ENCODE results near the gene SLC17A9. TPM values are rescaled to one million over a fixed set of nuclear protein-coding genes. Genes with fewer than 3 reads are reported as not detected.
A peak's percentile ranks its signal among the peaks of the same experiment; 100 is the strongest.
"Not testable (repeated sequence)": the region's sequence is repeated elsewhere in the genome, so short reads cannot be mapped to it uniquely, and the experiment has no call there.

The SLC17A9 gene
- total RNA-seq, 1 experiment from 2014 or later = 1.2 TPM

GRCh38 chr20:62918831-62919230 is 33.7 kb upstream of the SLC17A9 start:
- in situ Hi-C loops (cut with HindIII; ENCODE audit: low sequenced_read_pairs) = no loop called here
- DNase-seq (ENCODE audit: low spot score) = no peak

- DNase-seq (ENCODE audit: low spot score) = no peak
- in situ Hi-C loops (cut with HindIII; ENCODE audit: low sequenced_read_pairs) = no loop called here
Measured at GRCh38 chr20:62920039-62920645, 32.4 kb upstream of the SLC17A9 start.

DNA sequence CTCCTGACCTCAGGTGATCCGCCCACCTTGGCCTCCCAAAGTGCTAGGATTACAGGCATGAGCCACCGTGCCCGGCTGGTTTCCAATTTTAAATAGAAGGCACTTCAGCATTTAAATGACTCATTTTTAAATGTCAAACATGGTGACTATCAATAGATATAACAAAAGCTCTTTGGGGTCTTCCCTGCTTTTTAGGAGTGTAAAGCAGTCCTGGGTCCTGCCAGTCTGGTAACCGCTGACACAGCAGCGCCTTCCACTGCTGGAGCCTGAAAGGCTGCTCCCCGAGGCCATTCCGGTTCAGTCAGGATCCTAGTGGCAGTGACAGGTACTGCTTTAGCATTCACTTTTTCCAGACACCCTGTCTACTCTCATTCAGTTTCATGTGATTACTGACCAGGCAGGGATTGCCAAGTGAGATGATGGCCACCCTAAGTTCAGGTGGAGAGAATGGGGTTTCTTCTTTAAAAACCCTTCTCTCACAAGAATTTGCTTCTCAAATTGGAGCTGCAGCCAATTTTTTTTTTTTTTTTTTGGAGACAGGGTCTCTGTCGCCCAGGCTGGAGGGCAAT is 31.3 kb upstream of the SLC17A9 start:
- in situ Hi-C loops (cut with HindIII; ENCODE audit: low sequenced_read_pairs) = no loop called here

DNA sequence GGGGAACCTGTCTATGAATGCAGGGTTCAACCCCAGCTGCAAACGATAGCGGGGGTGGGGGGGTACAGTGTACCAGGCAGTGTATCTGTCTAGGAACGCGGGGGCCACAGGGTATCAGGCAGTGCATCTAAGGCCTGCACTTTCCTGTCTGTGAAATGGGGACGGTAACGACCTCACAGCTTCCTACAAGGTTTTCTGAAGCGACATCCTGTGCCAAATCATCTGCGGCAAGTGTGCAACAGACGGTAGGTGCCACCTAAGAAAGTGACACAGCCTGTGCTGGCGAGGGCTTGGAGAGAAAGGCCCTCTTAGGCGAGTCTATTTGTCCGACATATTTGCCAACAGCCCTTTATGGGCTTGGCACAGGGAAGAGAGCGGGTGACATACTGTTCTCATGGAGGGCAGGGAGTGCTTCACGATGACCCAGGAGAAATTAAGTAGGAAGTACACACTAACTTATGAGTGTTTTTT is 30.0 kb upstream of the SLC17A9 start:
- no peak for DNase-seq (ENCODE audit: low spot score)
- in situ Hi-C loops (cut with HindIII; ENCODE audit: low sequenced_read_pairs) = no loop called here

More for the DNA sequence above, 31.3 kb upstream of the SLC17A9 start:
- DNase-seq (ENCODE audit: low spot score) = peak; percentile 59

DNA sequence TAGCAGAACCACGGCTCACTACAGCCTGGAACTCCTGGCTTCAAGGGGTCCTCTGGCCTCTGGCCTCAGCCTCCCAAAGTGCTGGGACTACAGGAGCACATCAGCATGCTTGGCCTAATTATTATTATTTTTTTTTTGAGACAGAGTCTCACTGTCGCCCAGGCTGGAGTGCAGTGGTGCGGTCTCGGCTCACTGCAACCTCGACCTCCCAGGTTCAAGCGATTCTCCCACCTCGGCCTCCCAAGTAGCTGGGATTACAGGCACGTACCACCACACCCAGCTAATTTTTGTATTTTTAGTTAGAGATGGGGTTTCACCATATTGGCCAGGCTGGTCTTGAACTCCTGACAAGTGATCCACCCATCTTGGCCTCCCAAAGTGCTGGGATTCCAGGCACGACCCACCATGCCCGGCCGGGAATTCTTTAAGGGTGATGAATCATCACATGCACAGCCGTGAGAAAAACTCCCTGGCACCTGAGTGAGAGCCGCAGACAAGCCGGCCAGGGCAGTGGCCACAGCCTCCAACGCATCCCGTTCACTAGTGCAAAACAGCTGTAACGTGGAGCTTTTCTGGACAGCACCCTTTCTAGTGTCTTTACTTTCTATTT is 29.3 kb upstream of the SLC17A9 start:
- DNase-seq (ENCODE audit: low spot score); in situ Hi-C loops (cut with HindIII; ENCODE audit: low sequenced_read_pairs): not testable (repeated sequence)

DNA sequence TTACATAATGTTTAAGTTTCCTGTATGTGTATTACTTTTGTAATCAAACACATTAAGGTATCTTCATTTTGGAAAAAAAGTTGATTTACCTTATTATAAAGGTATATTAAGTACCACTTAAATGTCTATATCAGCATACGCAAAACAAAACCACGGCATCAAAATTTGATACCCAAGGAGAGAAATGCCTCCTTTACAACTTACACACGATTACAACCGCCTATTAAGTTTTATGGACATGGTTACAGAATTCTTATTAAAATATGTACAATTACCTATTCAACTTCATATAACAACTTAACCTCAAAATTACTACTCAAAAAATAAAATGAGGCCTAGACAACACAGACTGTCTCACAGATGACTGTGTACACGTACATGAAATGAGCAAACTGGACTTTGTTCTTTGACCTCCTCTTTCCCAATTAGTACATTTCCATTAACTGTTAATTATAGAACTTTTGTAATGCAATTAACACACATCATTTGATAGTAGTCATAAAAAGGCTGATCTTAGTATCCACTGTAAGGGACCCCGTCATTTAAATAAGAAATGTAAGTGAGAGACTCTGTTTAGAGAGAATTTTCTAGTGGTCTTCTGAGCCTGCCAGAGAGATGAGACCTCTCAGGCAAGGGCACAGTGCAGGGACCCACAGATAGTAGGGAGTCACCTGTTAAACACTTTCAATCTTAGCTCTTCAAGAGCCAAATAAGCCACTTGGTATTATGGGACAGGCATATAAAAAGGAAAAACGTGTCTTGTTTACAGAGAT is 28.7 kb upstream of the SLC17A9 start:
- DNase-seq (ENCODE audit: low spot score) = no peak
- in situ Hi-C loops (cut with HindIII; ENCODE audit: low sequenced_read_pairs) = no loop called here

GRCh38 chr20:62924442-62925075 is 27.9 kb upstream of the SLC17A9 start:
- no peak for DNase-seq (ENCODE audit: low spot score)
- in situ Hi-C loops (cut with HindIII; ENCODE audit: low sequenced_read_pairs) = no loop called here

GRCh38 chr20:62925076-62925419 is 27.5 kb upstream of the SLC17A9 start:
- in situ Hi-C loops (cut with HindIII; ENCODE audit: low sequenced_read_pairs) = no loop called here
- no peak for DNase-seq (ENCODE audit: low spot score)

DNA sequence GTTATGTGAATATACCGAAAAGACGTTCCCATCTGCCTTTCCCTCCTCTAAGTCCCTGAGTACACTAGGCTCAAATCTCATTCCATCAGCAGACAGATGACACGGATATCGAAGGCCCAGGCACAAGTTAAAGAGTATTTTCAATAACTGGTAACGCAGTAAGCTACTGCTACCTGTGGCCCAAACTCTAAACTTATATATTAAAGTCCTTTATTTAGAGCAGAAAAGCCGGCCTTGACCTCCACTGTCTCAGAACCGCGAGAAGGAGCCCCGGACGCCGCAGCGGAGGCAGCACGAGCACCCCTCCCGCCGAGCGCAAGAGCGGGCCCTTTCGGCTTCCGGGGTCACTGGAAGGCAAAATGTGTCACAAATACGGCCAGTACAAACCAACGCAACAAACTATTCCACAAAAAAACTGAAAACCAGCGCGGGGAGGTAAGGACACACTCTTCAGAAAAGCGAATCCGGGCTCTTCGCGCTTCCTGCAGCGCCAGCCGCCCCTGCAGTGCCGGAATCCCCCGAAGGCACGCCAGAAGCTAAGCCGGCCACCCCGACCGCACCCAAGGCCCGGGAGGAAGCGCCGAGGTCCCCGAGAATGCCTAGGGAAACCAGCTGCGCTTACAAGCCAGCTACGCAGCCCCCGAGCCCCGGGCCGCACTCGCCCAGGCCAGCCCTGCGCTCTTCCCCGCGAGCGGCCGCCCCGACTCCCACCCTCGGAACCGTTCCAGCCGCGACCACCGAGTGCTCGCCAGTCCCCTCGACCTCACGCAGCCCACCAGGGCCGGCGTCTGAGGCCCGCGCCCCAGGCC is 26.9 kb upstream of the SLC17A9 start:
- in situ Hi-C loops (cut with HindIII; ENCODE audit: low sequenced_read_pairs) = no loop called here
- no peak for DNase-seq (ENCODE audit: low spot score)

DNA sequence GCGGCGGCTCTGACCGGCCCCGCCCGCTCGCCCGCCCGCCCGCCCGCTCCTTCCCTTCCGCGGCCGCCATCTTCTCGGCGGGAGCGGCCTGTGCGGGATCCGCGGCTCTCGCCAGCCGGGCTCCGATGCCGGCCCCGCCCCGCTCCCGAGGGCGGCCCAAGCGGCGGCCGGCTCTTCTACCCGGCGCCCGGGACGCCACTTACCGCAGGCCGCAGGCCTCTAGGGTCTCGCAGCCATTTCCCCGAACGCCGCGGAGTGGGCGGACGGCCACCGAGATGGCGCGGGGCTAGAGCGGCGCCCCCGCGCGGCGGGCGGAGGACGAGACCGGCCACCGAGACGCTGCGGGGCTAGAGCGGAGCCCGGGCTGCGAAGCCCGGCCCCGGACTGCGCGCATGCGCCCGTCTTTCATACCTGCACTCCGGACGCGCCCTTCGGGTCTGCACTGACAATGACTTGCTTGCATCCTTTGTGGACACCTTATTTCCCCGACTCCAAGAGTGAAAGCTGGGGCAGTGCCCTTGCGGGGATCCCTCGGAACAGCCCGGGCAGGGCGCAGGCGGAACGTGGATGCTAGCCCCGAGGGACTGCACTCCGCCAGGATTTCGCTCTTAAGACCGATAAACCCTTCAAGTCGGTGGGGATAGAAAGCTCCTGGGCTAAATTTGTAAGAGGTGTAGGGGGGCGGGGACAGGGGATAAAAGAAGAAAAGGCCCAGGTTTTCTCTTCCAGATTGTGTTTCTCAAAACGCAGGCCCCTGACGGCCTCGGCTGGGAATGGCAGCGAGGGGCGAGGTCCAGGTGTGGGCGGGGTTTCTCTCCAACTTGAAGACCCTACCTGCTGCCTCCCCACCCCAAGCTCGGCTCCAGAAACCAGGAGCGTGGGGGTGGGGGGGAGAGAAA is 26.0 kb upstream of the SLC17A9 start, which contains the start of gene DIDO1:
TSS of gene DIDO1 (minus strand) at position 277 of the 899 bp plus-strand sequence.
- in situ Hi-C loops (cut with HindIII; ENCODE audit: low sequenced_read_pairs) = no loop called here
- peak; percentile 89 for DNase-seq (ENCODE audit: low spot score)

DNA sequence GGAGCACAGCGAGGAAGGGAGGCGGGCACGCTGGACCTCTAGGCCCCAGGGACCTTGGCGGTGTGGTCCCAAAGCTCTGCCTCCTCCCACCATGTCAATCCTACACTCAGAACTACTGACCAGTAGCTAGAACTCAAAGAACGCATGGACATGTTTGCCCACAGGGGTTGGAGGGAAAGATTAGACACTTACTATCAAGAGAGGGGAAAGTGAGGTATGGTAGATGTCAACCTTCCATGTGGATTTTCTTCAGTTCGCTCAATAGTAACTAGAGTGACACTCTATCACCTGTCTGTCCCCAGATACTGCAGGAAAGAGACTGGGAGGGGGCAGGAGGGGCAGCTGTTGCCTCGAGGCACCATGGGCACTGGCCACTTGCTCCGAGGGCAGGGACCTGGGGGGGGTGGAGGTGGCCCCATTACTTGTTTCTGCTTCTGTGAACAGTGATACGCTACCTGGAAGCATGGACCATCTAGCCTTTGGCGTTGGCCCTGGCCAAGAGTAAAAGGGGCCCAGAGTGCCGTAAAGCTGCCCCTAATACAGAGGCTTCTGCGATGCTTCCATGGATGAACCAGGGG is 25.3 kb upstream of the SLC17A9 start:
- DNase-seq (ENCODE audit: low spot score) = no peak
- in situ Hi-C loops (cut with HindIII; ENCODE audit: low sequenced_read_pairs) = no loop called here

GRCh38 chr20:62928246-62928939 is 24.1 kb upstream of the SLC17A9 start:
- no peak for DNase-seq (ENCODE audit: low spot score)
- in situ Hi-C loops (cut with HindIII; ENCODE audit: low sequenced_read_pairs) = no loop called here

DNA sequence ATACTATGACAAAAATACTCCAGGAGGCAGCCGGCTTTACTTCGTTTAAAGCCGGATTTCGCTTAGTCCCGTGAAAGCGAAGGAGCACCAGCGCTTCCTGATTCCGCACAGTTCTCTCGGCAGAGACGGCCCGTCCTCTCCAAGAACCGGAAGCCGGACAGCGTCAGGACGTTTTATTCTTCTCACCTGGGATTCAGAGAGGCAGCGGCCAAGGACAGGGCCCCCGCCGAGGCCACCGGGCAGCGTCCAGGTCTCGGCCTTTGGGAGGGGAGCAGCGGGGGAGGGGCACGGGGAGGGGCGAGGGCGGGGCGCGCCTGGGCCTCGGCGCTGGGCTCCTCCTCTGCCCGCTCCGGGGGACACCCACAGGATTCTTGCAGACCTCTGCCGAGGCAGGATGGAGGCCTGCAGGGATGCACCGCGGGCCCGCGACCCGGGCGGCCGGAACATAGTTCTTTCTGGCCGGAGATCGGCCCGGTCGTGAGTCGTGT is 23.4 kb upstream of the SLC17A9 start:
- DNase-seq (ENCODE audit: low spot score) = peak; percentile 32
- in situ Hi-C loops (cut with HindIII; ENCODE audit: low sequenced_read_pairs) = no loop called here

GRCh38 chr20:62931464-62931863 is 21.0 kb upstream of the SLC17A9 start:
- in situ Hi-C loops (cut with HindIII; ENCODE audit: low sequenced_read_pairs) = no loop called here
- DNase-seq (ENCODE audit: low spot score) = no peak

GRCh38 chr20:62933966-62934365 is 18.5 kb upstream of the SLC17A9 start:
- in situ Hi-C loops (cut with HindIII; ENCODE audit: low sequenced_read_pairs) = no loop called here
- no peak for DNase-seq (ENCODE audit: low spot score)

GRCh38 chr20:62935204-62935967 is 17.1 kb upstream of the SLC17A9 start:
- in situ Hi-C loops (cut with HindIII; ENCODE audit: low sequenced_read_pairs) = no loop called here

More at GRCh38 chr20:62935204-62935967, 17.1 kb upstream of the SLC17A9 start:
- no peak for DNase-seq (ENCODE audit: low spot score)
